ENCODE data around the gene CSHL1. TPM values are rescaled to one million over a fixed set of nuclear protein-coding genes. Genes with fewer than 3 reads are reported as not detected.

CSHL1 gene
- total and polyA plus RNA-seq, 2 experiments from 2014 or later: 0.44 TPM; not detected in 1

GRCh38 chr17:63960430-63960829, 49.4 kb upstream of the CSHL1 start (continued):
- TF ChIP-seq ZNF331 (CRISPR knock-in tag; IDR thresholded peaks at IDR 0.05; ENCODE audit: low read depth): no peak
- TF ChIP-seq EZH2 (IDR thresholded peaks at IDR 0.05; ENCODE audit: low read depth, unreplicated experiment): no peak
- no peak for TF ChIP-seq NANOG (IDR thresholded peaks at IDR 0.05; ENCODE audit: borderline replicate concordance)
- TF ChIP-seq POLR2AphosphoS5 (IDR thresholded peaks at IDR 0.05; ENCODE audit: low read depth): no peak
- TF ChIP-seq CREB1 (CRISPR knock-in tag; IDR thresholded peaks at IDR 0.05; ENCODE audit: low read depth): no peak
- no peak for TF ChIP-seq ZNF114 (CRISPR knock-in tag; IDR thresholded peaks at IDR 0.05)
- no peak for TF ChIP-seq STAT1 (IDR thresholded peaks at IDR 0.05; ENCODE audit: unreplicated experiment)
- no peak for TF ChIP-seq CTCF (conservative IDR thresholded peaks at IDR 0.05; ENCODE audit: low read depth in 2 of 2)

GRCh38 chr17:63960006-63960405, 48.9 kb upstream of the CSHL1 start:
- peak overlapping the region; percentile 80 for H3K4me3 Mint-ChIP-seq
- no peak for TF ChIP-seq ETS1 (IDR thresholded peaks at IDR 0.05)
- TF ChIP-seq POLR2AphosphoS5 (IDR thresholded peaks at IDR 0.05; ENCODE audit: low read depth): no peak
- TF ChIP-seq EZH2 (IDR thresholded peaks at IDR 0.05; ENCODE audit: low read depth, unreplicated experiment): no peak
- no peak for TF ChIP-seq JUNB (IDR thresholded peaks at IDR 0.05; ENCODE audit: unreplicated experiment)
- no peak for TF ChIP-seq EZH2phosphoT487 (IDR thresholded peaks at IDR 0.05; ENCODE audit: unreplicated experiment)
- TF ChIP-seq CTCF (conservative IDR thresholded peaks at IDR 0.05; ENCODE audit: low read depth in 2 of 2): no peak
- no peak for TF ChIP-seq CREB1 (CRISPR knock-in tag; IDR thresholded peaks at IDR 0.05; ENCODE audit: low read depth)
- TF ChIP-seq NANOG (IDR thresholded peaks at IDR 0.05; ENCODE audit: borderline replicate concordance): no peak
- TF ChIP-seq REST (IDR thresholded peaks at IDR 0.05; ENCODE audit: unreplicated experiment): no peak

More at GRCh38 chr17:63960006-63960405, 48.9 kb upstream of the CSHL1 start:
- H3K36me3 Mint-ChIP-seq (ENCODE audit: low read depth): peaks cover 13% of the 10 kb centered on the region; the same call in 2 of the 3 replicates
- Histone ChIP-seq H3K27ac (ENCODE audit: low read depth) (no peak overlapping the region), H3F3A (replicated peaks; ENCODE audit: low read depth) (0 out of 2 replicates have a peak, but pooled peaks cover 2% of the 10 kb centered on the region), H3K79me2 (replicated peaks; ENCODE audit: insufficient read depth) (no peaks in the 10 kb centered on the region), H3K4me1 (ENCODE audit: insufficient read depth) (peaks cover 14% of the 10 kb centered on the region; the same call in 1 of the 2 replicates), H2AFZ (no peak overlapping the region), H3K27me3 (ENCODE audit: insufficient read depth) (no peaks in the 10 kb centered on the region), H3K4me2 (peak overlapping the region; percentile 89), H4K20me1 (replicated peaks; ENCODE audit: insufficient read depth) (no peaks in the 10 kb centered on the region), H3K9me2 (ENCODE audit: insufficient read depth) (no peaks in the 10 kb centered on the region), H3K36me3 (ENCODE audit: insufficient read depth) (no peaks in the 10 kb centered on the region), H3K4me3 (peak overlapping the region; percentile 75)
- H3K9me3 Mint-ChIP-seq: no peaks in the 10 kb centered on the region; the same call in 2 of the 3 replicates
- H3K4me1 Mint-ChIP-seq: peaks cover 20% of the 10 kb centered on the region
- no peak for ATAC-seq
- no peak for DNase-seq (ENCODE audit: low spot score)
- H3K27ac Mint-ChIP-seq: no peak overlapping the region
- H3K27me3 Mint-ChIP-seq (ENCODE audit: insufficient read depth, low read depth, poor library complexity): peaks cover 5% of the 10 kb centered on the region
